A673 (cell line): ENCODE results near the gene CNTLN.

Experiments used
- EZH2 ChIP-seq: fragments of 200-600 bp; sonication (generic); IDR thresholded peaks from 2 replicates; pipeline ENCODE4 v1.6.1; 2017; ENCODE audit warnings: borderline replicate concordance, low read depth, mild to moderate bottlenecking, mixed read lengths, antibody characterized with exemption, low read length; ENCODE audit not compliant: poor library complexity, severe bottlenecking
- TF ChIP-seq, protein P1 (sequence below): fragments of 300-800, 200-600 bp; sonication (generic); conservative IDR thresholded peaks from 2 replicates; pipeline ENCODE4 v1.5.1; 2017; ENCODE audit warnings: low read depth, mild to moderate bottlenecking, antibody characterized with exemption, low read length, moderate library complexity, mixed read lengths

GRCh38 chr9:17319864-17320263 is 185.0 kb downstream of the CNTLN start:
- TF ChIP-seq, protein P1, sequence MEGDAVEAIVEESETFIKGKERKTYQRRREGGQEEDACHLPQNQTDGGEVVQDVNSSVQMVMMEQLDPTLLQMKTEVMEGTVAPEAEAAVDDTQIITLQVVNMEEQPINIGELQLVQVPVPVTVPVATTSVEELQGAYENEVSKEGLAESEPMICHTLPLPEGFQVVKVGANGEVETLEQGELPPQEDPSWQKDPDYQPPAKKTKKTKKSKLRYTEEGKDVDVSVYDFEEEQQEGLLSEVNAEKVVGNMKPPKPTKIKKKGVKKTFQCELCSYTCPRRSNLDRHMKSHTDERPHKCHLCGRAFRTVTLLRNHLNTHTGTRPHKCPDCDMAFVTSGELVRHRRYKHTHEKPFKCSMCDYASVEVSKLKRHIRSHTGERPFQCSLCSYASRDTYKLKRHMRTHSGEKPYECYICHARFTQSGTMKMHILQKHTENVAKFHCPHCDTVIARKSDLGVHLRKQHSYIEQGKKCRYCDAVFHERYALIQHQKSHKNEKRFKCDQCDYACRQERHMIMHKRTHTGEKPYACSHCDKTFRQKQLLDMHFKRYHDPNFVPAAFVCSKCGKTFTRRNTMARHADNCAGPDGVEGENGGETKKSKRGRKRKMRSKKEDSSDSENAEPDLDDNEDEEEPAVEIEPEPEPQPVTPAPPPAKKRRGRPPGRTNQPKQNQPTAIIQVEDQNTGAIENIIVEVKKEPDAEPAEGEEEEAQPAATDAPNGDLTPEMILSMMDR: no peak
- no peak for TF ChIP-seq EZH2
